B cell (primary cell): Measurements from ENCODE around the gene MYOCD. TPM values are rescaled to one million over a fixed set of nuclear protein-coding genes. Genes with fewer than 3 reads are reported as not detected.

ENCODE experiments used
- ATAC-seq: fragments of 200-7000 bp; cut with Tn5 transposase; one replicate; pipeline ENCODE4 v1.10.0; 2021; ENCODE audit warnings: low read depth, mild to moderate bottlenecking, moderate number of reproducible peaks, moderate library complexity
- CTCF ChIA-PET: fragments of 350-600 bp; sonication (Branson Sonifier 250); formaldehyde crosslinking; loops from one replicate; lab custom pipeline; 2021; ENCODE audit warnings: antibody characterized with exemption, inconsistent platforms; lab: Charles Lee
- POLR2A ChIA-PET: fragments of 350-600 bp; sonication (Branson Sonifier 250); formaldehyde crosslinking; loops from one replicate; lab custom pipeline; 2021; ENCODE audit warnings: antibody characterized with exemption; lab: Charles Lee
- DNase-seq: peaks from one replicate; pipeline ENCODE4 v3.0.0; 2013
- H2AFZ ChIP-seq: 2 replicates; pipeline ENCODE4 v1.6.1; 2012; ENCODE audit warnings: mild to moderate bottlenecking, low read depth, low read length; ENCODE audit not compliant: insufficient read depth, poor library complexity, severe bottlenecking
- H3K27ac ChIP-seq, 2 donors: 1 replicate in 1 of 2; 2 replicates in 1 of 2; pipeline ENCODE4 v1.5.1; 2012 to 2013; ENCODE audit warnings: low read length in 2 of 2, mild to moderate bottlenecking in 2 of 2, moderate library complexity in 1 of 2
- H3K27me3 ChIP-seq, 4 experiments: fragments of 200-600 bp in 1 of 4; sonication (generic) in 1 of 4; replicated peaks in 1 of 4; 1 replicate in 2 of 4; 2 replicates in 2 of 4; pipeline versions ENCODE4 v1.6.1 to v1.7.0; 2013 to 2016; ENCODE audit warnings: low read length in 3 of 4, mild to moderate bottlenecking in 2 of 4, mixed read lengths in 1 of 4, moderate library complexity in 1 of 4; ENCODE audit not compliant: insufficient read depth in 4 of 4, control insufficient read depth in 3 of 4; ENCODE audit errors: control extremely low read depth in 1 of 4
- H3K36me3 ChIP-seq, 2 experiments: replicated peaks in 1 of 2; 1 replicate in 1 of 2; 2 replicates in 1 of 2; pipeline versions ENCODE4 v1.6.1 to v1.7.1; 2013; ENCODE audit warnings: low read length in 1 of 2; ENCODE audit not compliant: insufficient read depth in 2 of 2, control insufficient read depth in 1 of 2; ENCODE audit errors: control extremely low read depth in 1 of 2, extremely low read depth in 1 of 2
- H3K4me1 ChIP-seq, 2 donors: fragments of 200-600 bp in 1 of 2; sonication (generic) in 1 of 2; 1 replicate in 1 of 2; 2 replicates in 1 of 2; pipeline versions ENCODE4 v1.5.1 to v1.6.1; 2013 to 2017; ENCODE audit warnings: low read length in 2 of 2; ENCODE audit not compliant: control insufficient read depth in 2 of 2, insufficient read depth in 2 of 2
- H3K4me2 ChIP-seq: replicated peaks from 2 replicates; pipeline ENCODE3; 2012; ENCODE audit warnings: mild to moderate bottlenecking, low read depth, low read length; ENCODE audit not compliant: poor library complexity, severe bottlenecking
- H3K4me3 ChIP-seq, 5 experiments: fragments of 200-600 bp in 1 of 5; sonication (generic) in 1 of 5; 1 replicate in 3 of 5; 2 replicates in 2 of 5; pipeline versions ENCODE4 v1.5.1 to v1.7.0; 2011 to 2016; ENCODE audit warnings: low read length in 4 of 5, mild to moderate bottlenecking in 4 of 5, low read depth in 2 of 5, control low read depth in 1 of 5, moderate library complexity in 1 of 5; ENCODE audit not compliant: insufficient read depth in 1 of 5; ENCODE audit errors: control extremely low read depth in 1 of 5, extremely low read depth in 1 of 5
- H3K79me2 ChIP-seq: fragments of 200-600 bp; sonication (generic); one replicate; pipeline ENCODE4 v1.6.0; 2016; ENCODE audit warnings: low read length; ENCODE audit not compliant: control insufficient read depth, insufficient read depth
- H3K9ac ChIP-seq: fragments of 200-600 bp; sonication (generic); 2 replicates; pipeline ENCODE4 v1.6.1; 2017; ENCODE audit warnings: mild to moderate bottlenecking, low read length, moderate library complexity
- H3K9me3 ChIP-seq, 3 donors: one replicate each; pipeline versions ENCODE4 v1.6.1 to v1.7.1; 2013; ENCODE audit warnings: low read length in 2 of 3; ENCODE audit not compliant: control insufficient read depth in 2 of 3, insufficient read depth in 1 of 3; ENCODE audit errors: control extremely low read depth in 1 of 3
- H4K20me1 ChIP-seq: 2 replicates; pipeline ENCODE4 v1.6.0; 2012; ENCODE audit warnings: mild to moderate bottlenecking, low read length; ENCODE audit not compliant: insufficient read depth, control insufficient read depth, poor library complexity, severe bottlenecking
- H3K27ac Mint-ChIP-seq: one replicate; pipeline ENCODE4 v1.8.0; 2021; ENCODE audit warnings: mixed read lengths
- H3K27me3 Mint-ChIP-seq: one replicate; pipeline ENCODE4 v1.8.0; 2021; ENCODE audit warnings: mixed read lengths
- H3K4me1 Mint-ChIP-seq: one replicate; pipeline ENCODE4 v1.8.0; 2021; ENCODE audit warnings: mixed read lengths
- H3K4me3 Mint-ChIP-seq: one replicate; pipeline ENCODE4 v1.8.0; 2021; ENCODE audit warnings: mixed read lengths
- H3K9me3 Mint-ChIP-seq: one replicate; pipeline ENCODE4 v1.8.0; 2022; ENCODE audit warnings: mixed read lengths; ENCODE audit not compliant: insufficient read depth
- CTCF ChIP-seq: fragments of 200-600 bp; IDR thresholded peaks from one replicate; pipeline ENCODE4 v1.8.0; 2022; ENCODE audit warnings: antibody characterized with exemption, mild to moderate bottlenecking
- EZH2 ChIP-seq: IDR thresholded peaks from 2 replicates; pipeline ENCODE4 v1.6.1; 2012; ENCODE audit warnings: borderline replicate concordance, low read depth, mild to moderate bottlenecking, moderate library complexity, low read length; ENCODE audit not compliant: insufficient read depth, poor library complexity, severe bottlenecking
- WGBS: methylation state at CpG from one replicate; pipeline ENCODE4 v1.1.5; 2013; ENCODE audit warnings: missing lambda C conversion rate; ENCODE audit not compliant: insufficient coverage; 5-methylcytosine and 5-hydroxymethylcytosine counted together
- intact Hi-C: fragments of 100-400 bp; cut with micrococcal nuclease; formaldehyde crosslinking; loops from one replicate; pipeline ENCODE4 v1.10.0; 2022
- polyA plus RNA-seq: library from polyadenylated mRNA; depleted of rRNA; stranded (reverse); fragments of >200 nt; gene quantifications from 2 replicates; pipeline ENCODE4 v1.2.3, GENCODE V29; 2012
- total RNA-seq, 2 donors: library from RNA; stranded (reverse); fragments of 120-200 nt in 1 of 2; gene quantifications; 1 replicate in 1 of 2; 2 replicates in 1 of 2; pipeline versions ENCODE4 v1.2.3 to v1.2.4, GENCODE V29; 2013 to 2022

Gene MYOCD
- total and polyA plus RNA-seq, 2 donors (not counting 1 experiment from before 2014, with no cell fraction given), result 0.32 TPM; not detected in 1

GRCh38 chr17:12691173-12691572 lies 25.5 kb downstream of the MYOCD start:
- no peaks in the 10 kb centered on the region for H3K27me3 Mint-ChIP-seq

DNA sequence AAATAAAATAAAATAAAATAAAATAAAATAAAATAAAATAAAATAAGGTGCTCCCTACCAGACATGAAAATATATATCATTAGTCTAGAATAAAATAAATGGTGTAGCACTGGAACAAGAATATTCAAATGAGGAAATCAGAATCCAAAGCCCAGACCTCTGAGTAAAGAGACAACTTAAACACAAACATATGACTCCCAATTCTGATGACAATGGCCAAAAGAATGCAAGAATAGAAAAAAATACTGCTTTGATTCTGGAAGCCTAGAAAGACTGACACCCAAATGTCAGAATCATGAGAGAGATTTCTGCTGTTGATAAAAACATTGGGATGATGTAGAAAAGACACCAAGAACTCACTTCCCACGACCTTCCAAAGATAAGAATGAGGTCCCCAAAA lies 27.9 kb downstream of the MYOCD start:
- no peak overlapping the region for H3K4me2 ChIP-seq
- H3K27ac ChIP-seq, result no peak overlapping the region
- H3K36me3 ChIP-seq, result no peaks in the 10 kb centered on the region
- H4K20me1 ChIP-seq, result no peaks in the 10 kb centered on the region
- Mint-ChIP-seq H3K4me1 (no peaks in the 10 kb centered on the region), H3K4me3 (no peak overlapping the region), H3K9me3 (no peaks in the 10 kb centered on the region), H3K27ac (no peak overlapping the region), H3K27me3 (no peaks in the 10 kb centered on the region)
- no peaks in the 10 kb centered on the region for H3K79me2 ChIP-seq
- DNase-seq (no peak), ATAC-seq (no peak)
- intact Hi-C loops, result no loop called here
- no peaks in the 10 kb centered on the region for H3K9me3 ChIP-seq
- no peak for TF ChIP-seq EZH2
- TF ChIP-seq CTCF, result no peak
- no peaks in the 10 kb centered on the region for H3K4me1 ChIP-seq
- no peaks in the 10 kb centered on the region for H3K27me3 ChIP-seq
- WGBS, result no CpG with 5 or more reads among the region's 1 CpG
- POLR2A ChIA-PET, result no interaction called here
- H2AFZ ChIP-seq, result no peak overlapping the region
- CTCF ChIA-PET, result no interaction called here
- H3K9ac ChIP-seq, result no peak overlapping the region
- no peak overlapping the region for H3K4me3 ChIP-seq

More at GRCh38 chr17:12691173-12691572, 25.5 kb downstream of the MYOCD start:
- Mint-ChIP-seq H3K9me3 (no peaks in the 10 kb centered on the region), H3K4me1 (no peaks in the 10 kb centered on the region), H3K27ac (no peak overlapping the region), H3K4me3 (no peak overlapping the region)
- Histone ChIP-seq H4K20me1 (no peaks in the 10 kb centered on the region), H3K9ac (no peak overlapping the region), H3K4me1 (no peaks in the 10 kb centered on the region), H3K27ac (no peak overlapping the region), H3K79me2 (no peaks in the 10 kb centered on the region), H3K27me3 (no peaks in the 10 kb centered on the region), H2AFZ (no peak overlapping the region), H3K9me3 (no peaks in the 10 kb centered on the region), H3K36me3 (no peaks in the 10 kb centered on the region), H3K4me2 (no peak overlapping the region), H3K4me3 (no peak overlapping the region)
- WGBS, result 77% methylated on average over 4 of the region's 6 CpGs
- TF ChIP-seq CTCF, result no peak
- no peak for TF ChIP-seq EZH2
- CTCF ChIA-PET, result no interaction called here
- intact Hi-C loops, result no loop called here
- POLR2A ChIA-PET, result no interaction called here
- ATAC-seq, result no peak
- DNase-seq, result no peak
